Left renal cortex interstitium (tissue), 4 donors: ENCODE results near the gene ZNF322. TPM values are rescaled to one million over a fixed set of nuclear protein-coding genes. Genes with fewer than 3 reads are reported as not detected.
"Not testable (repeated sequence)": the region's sequence is repeated elsewhere in the genome, so short reads cannot be mapped to it uniquely, and the experiment has no call there.

Experiments used
- DNase-seq, 4 donors: peaks; one replicate each; pipeline ENCODE4 v3.0.0-alpha.2; 2013; ENCODE audit warnings: low read depth in 4 of 4, low spot score in 2 of 4, missing footprints in 1 of 4
- polyA plus RNA-seq, 4 donors: library from polyadenylated mRNA; unstranded; fragments of 120-200 nt; gene quantifications; one replicate each; pipeline ENCODE4 v1.2.1, GENCODE V29; 2013; ENCODE audit not compliant: insufficient read length in 4 of 4

The ZNF322 gene, protein sequence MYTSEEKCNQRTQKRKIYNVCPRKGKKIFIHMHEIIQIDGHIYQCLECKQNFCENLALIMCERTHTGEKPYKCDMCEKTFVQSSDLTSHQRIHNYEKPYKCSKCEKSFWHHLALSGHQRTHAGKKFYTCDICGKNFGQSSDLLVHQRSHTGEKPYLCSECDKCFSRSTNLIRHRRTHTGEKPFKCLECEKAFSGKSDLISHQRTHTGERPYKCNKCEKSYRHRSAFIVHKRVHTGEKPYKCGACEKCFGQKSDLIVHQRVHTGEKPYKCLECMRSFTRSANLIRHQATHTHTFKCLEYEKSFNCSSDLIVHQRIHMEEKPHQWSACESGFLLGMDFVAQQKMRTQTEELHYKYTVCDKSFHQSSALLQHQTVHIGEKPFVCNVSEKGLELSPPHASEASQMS
- polyA plus RNA-seq = 10 to 100 TPM; 36.3 to 42.6 (median 39.7) TPM

DNA sequence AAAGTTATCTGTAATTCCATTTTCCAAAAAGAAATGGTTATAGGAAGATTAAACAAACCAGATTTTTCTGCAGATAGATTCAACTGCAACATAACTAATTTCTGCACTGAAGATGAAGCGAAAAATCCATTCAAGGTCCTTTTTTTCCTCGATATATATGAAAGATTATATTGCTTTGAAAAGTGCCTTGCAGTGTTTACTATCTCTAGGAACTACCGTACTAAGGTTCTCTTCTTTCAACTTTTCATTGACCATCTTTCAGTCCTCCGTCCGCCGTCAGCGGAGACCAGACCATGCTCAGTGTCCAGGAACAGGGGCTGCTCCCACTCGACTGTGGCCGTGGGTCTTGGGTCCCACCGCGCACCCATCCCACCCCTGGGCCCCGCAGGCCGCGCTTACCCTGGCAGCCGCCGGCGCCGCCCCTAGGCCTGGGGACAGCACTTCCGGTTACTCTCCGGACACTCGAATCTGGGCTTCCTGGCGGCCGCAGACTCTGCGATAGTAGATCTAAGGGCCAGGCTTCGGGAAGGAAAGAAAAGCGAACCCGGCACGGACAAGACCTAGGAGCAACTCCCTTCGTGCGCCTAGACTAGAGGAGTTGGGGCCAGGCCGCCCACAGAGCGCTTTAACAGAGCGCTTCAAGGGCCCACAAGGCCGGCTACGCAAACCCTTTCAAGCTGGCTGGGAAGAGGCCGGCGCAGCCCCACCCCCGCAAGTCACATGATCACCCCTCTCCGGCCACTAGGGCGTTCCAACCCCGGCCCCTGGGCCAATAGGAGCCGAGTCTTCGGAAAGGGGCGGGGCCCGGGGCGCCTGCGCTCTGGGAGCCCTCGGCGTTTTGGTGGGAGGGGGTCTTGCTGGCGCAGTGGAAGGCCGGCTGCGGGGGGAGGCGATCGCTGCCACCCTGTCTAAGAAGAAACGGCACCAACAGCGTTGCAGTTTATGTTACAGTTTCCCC is at the start of gene ZNF322:
TSS of gene ZNF322 (minus strand) at position 705 of the 958 bp plus-strand sequence. CDS start 21,193 bp downstream, outside the sequence.
- DNase-seq = peak; percentile 83 to 93 (median 88)

DNA sequence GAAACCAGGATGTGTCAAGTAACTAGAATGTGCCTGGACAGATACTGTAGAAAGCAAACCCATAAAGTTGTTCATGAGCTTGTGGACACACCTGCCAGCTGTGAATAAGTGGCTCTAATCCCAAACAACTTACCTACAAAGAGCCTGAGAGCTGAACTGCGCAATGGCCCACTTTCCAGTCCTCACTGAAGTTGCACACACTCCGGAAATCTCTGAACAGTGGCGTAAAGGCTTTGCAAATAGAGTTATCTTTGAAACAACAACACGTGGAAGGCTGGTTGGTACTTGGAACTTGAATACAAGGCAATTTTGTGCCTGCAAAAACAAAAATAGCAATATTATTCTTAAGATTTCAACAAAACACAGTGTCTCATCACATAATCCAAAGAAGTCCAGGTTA is 46.2 kb upstream of the ZNF322 start:
- not testable (repeated sequence) for DNase-seq

DNA sequence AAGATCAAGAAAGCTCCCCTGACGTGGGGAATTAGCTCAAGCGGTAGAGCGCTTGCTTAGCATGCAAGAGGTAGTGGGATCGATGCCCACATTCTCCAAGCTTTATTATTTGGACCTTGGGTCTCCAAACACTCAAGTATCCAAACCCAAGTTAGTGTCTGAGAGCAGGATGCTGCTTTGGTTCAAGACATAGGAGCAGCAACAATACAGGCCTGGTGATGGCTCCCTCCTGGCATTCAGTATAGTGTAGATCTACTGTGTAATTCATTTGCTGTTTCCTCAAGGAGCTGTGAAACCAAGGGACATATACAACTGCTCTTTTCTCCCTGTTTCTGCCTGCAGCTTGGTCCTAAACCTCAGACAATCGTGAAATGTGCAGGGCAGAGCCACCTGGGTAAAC is 45.8 kb upstream of the ZNF322 start:
- DNase-seq = not testable (repeated sequence)

DNA sequence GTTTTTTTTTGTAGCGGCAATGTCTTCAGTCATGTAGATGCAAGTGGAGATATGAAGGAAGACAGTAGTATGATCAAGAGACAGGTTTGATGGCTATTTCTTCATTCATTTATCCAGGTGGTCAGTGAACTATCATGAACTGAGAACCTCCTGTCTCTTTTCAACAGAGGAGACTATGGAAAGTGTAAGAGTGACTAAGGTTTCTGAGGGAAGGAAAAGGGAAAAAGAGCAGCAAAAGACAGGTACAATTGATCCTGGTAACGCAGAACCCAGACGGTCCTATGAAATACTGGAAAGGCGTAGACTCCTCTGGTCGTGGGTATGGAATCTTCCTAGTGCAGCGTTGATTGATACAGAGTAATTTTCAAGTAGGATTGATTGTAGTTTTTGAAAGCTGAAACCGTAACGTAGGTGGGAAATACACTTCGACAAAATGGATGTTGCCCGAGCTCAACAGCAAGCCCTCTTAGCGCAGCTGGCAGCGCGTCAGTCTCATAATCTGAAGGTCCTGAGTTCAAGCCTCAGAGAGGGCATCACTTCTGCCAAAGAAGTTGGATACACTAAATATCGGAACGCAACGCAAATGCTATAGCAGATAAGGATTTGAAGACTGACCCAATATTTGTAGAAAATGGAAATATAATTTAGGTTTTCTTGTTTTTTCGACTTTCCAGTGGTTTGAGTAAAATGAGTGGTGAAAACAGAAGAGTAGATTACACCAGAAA is 41.6 kb upstream of the ZNF322 start:
- DNase-seq = not testable (repeated sequence)

DNA sequence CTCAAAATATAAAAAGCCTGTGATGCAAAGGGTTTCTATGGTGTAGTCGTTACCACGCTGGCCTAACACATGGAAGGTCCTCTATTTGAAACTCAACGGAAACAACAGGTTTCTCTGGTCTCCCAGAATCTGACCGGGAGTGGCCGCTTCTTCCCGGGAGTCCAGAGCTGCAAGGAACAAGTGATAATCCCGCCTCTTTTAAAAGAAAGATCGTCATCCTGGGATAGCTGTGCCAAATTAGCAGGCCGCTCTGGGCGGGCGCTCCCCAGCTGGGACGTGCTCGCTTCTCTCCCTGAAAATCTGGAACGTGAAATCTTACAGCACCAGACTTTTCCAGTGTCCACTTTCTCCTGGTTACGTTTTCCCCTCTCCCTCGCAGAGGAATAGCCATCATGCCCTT is 38.0 kb upstream of the ZNF322 start:
- not testable (repeated sequence) for DNase-seq

DNA sequence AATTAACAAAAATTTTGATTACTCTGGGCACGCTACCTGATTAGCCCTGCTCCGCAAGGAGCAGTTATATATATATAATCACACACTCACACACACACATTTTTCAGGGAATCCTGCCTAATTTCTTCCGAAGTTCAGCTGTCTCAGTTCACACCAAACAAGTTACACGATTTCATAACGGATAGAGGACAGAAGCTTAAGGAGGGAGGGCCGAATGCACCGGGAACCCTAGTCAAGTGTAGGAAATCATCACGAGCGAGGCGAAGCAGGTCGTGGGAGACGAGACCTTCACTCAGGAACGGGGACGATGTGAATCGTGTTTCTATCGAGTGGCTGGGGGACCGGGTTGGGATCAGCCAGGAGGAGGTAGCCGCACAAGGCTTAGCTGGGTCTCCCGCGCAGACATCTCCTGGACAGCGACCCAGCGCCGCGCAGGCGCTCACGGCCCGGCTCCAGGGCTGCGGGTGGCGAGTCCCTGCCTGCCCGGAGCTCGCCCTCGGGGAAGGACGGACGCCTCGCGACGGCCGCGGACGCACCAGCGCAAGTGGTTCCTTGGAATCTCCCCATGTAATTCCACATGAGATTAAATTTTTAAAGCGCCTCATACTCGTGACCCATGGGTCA is 29.9 kb upstream of the ZNF322 start:
- DNase-seq = not testable (repeated sequence)

DNA sequence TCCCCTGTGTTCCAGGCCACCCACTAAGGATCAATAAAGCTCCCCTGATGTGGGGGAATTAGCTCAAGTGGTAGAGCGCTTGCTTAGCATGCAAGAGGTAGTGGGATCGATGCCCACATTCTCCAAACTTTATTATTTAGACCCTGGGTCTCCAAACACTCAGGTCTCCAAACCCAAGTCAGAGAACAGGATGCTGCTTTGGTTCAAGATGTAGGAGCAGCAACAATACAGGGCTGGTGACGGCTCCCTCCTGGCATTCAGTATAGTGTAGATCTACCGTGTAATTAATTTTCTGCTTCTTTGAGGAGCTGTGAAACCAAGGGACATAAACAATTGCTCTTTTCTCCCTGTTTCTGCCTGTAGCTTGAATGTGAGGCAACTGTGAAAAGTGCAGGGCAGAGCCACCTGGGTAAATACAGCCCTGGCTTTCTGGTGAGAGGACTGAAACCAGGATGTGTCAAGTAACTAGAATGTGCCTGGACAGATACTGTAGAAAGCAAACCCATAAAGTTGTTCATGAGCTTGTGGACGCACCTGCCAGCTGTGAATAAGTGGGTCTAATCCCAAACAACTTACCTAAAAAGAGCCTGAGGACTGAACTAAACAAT is 23.0 kb upstream of the ZNF322 start:
- not testable (repeated sequence) for DNase-seq

DNA sequence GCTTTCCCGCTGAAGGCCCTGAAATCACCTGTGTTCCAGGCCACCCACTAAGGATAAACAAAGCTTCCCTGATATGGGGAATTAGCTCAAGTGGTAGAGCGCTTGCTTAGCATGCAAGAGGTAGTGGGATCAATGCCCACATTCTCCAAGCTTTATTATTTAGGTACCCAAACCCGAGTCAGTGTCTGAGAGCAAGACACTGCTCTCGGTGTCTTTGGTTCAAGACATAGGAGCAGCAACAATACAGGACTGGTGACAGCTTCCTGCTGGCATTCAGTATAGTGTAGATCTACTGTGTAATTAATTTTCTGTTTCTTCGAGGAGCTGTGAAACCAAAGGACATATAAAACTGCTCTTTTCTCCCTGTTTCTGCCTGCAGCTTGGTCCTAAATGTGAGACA is 13.7 kb upstream of the ZNF322 start:
- not testable (repeated sequence) for DNase-seq

DNA sequence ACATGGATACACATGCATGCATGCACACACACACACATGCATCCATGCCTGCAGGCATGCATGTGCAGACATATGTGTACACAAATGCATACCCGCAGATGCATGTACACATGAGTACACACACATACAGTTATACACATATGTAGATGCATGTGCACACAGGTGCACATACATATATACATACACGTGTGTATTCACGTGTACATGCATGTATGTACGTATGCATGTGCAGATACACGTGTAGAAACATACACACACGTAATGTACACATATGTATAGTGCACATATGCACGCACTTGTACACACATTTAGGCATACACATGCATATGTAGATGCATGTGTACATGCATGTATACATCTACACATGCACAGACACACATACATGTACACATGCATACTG is 11.0 kb upstream of the ZNF322 start:
- not testable (repeated sequence) for DNase-seq

DNA sequence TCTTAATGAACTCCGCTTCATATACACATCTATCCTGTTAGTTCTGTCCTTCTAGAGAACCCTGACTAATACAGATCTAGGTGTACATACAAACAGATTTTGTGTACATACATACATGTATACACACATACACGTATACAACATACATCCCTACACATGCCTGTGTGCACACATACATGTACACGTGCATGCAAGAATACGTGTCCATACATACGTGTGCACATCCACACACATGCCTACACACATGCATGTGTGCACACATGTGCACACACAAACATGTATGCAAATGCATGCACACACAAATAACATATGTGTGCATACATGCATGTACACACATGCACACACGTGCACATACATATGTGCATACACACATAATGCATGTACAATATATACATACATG is 10.5 kb upstream of the ZNF322 start:
- not testable (repeated sequence) for DNase-seq

DNA sequence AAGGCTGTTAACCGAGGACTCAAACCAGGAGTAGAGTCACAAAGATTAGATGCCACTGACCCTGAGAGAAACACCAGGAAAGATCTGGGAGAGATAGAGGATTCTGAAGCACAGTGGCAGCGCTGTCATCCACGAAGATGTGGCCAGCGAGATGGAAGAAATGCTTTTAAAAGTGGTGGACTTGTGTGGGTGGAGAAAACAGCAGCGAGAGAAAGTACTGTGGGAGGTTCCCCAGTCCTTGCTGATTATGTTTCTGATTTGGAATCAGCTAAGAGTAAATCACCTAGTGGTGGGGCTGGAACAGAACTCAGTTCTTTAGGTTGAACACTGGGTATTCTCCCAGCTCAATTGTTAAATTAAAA is 435 bp upstream of the ZNF322 start:
- DNase-seq = peak in 2 of 4 donors; percentile 15 to 53

DNA sequence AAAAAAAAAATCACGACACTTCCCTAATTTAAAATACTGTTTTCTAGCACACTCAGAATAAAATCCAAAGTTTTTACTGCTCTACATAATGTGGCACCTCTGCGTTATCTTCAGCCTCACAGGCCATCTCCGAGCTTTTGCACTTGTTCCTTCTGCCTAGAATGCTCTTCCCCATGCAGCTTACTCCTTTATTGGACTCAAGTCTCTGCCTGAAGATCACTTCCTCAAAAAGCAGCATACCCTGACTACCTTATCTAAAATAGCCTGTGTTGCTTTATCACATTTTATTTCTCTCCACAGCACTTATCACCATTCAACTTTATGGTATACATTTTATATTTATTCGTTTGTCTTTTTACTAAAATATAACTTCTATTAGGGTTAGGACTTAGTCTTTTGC is 2.3 kb downstream of the ZNF322 start:
- DNase-seq = no peak

DNA sequence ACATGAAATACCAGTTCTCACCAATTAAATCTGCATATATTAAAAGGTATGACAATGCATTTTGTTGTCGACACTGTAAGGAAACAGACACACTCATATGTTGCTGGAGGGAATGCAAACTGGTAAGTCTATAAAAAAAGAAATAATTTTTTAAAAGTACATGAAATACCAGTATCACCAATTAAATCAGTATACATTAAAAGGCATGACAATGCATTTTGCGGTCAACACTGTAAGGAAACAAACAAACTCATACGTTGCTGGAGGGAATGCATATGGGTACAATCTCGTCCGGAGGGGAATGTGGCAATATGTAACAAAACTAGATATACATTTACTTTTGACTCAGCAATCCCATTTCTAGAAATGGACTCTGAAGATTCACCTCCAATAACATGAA is 6.5 kb downstream of the ZNF322 start:
- DNase-seq = no peak

DNA sequence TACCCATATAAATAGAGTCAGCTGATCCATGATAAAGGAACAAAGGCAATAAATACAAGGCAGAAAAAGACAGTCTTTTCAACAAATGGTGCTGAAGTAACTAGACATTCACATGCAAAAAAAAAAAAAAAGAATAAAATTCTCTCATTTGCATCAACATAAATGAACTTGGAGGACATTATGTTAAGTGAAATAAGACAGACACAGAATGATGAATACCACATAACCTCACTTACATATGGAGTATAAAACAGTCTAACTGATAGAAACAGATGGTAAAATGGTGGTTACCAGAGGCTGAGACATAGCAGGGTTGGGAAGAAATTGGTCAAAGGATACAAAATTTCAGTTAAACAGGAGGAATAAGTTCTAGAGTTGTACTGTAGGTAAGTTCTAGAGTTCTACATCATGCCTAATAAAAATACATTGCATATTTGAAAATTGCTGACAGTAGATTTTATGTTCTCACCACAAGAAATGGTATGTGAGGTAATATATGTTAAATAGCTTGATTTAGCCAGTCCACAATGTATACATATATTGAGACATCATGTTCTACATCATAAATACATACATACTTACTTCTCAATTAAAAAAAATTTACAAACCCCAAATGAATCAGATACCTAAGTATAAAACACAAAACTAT is 8.3 kb downstream of the ZNF322 start:
- no peak for DNase-seq

DNA sequence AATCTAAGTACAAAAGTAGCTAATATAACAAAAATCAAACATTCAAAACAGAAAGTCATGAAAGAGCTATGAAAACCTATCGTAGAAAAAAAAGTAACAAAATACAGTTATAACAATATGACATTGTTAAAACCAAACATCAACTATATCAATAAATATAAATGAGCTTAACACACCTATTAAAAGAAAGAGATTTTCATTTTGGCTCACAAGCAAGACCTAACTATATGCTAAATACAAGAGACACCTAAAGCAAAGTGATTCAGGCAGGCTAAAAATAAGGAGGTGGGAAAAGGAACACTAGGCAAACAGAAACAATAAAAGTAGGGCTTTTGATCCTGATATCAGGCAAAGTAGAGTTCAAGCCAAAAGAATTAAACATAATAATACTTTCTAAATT is 13.5 kb downstream of the ZNF322 start:
- DNase-seq = no peak

DNA sequence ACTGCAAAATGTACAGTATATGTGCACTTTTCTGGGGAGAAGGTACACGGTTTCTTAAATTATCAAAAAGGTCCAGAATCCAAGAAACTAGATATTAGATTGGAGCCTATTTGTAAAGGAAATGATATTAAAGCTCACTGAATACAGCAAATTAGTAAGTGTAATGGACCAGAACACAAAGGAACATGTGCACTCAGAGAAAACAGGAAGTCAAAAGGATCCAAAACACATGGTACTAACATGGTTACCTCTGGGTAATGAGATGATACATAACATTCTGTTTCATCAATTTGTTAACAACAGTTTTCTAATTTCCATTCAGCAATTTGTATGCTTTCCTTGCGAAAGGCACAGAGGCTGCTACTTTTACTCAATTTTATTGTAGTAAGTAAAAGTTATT is 18.7 kb downstream of the ZNF322 start:
- DNase-seq = no peak

DNA sequence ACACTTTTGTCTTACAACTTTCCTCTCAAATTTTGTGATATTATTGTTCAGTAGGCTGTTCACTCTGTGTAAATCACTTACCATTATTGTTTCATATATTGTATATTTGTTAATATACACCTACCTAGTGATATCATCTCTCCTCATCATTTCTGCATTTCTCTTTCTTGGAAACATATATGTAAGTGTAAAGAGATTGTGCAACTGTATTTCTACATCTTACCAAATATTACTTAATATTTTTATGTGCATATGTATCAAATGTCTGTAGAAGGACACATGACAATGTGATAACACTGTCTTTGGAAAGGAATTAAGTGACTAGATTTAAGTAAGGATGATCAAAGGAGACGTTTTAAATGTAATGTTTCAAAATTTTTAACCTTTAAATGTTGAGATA is 30.2 kb downstream of the ZNF322 start:
- no peak for DNase-seq

DNA sequence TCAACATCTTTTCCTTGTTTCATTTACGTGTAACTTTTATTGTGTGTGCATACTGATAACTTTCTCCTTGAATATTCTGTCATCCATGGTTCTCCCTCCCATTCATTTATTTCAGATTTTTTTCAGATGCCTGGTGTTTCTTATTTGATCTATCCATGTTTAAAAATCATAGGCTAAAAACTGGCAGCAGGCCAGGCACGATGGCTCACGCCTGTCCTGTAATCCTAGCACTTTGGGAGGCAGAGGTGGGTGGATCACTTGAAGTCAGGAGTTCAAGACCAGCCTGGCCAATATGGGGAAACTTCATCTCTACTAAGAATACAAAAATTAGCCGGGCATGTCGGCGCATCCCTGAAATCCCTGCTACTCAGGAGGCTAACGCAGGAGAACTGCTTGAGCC is 31.7 kb downstream of the ZNF322 start:
- DNase-seq = no peak

DNA sequence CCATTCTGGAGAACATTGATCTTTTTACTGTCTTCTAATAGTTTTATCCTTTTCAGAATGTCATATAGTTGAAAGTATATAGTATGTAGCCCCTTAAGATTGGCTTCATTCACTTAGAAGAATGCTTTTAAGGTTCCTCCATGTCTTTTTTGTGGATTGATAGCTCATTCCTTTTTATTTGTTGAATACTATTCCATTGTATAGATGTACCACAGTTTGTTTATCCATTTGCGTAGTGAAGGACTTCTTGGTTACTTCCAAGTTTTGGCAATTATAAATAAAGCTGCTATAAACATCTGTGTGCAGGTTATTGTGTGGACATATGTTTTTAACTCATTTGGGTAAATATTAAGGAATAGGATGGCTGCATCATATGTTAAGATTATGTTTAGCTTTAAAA is 35.0 kb downstream of the ZNF322 start:
- no peak for DNase-seq
